Measurements from ENCODE around the gene CPED1. TPM values are rescaled to one million over a fixed set of nuclear protein-coding genes. Genes with fewer than 3 reads are reported as not detected.

CPED1 gene
- total RNA-seq, 3 donors from 2014 or later (not counting 1 experiment from before 2014, with no cell fraction given): 0.50 to 1.3 (median 0.96) TPM

DNA sequence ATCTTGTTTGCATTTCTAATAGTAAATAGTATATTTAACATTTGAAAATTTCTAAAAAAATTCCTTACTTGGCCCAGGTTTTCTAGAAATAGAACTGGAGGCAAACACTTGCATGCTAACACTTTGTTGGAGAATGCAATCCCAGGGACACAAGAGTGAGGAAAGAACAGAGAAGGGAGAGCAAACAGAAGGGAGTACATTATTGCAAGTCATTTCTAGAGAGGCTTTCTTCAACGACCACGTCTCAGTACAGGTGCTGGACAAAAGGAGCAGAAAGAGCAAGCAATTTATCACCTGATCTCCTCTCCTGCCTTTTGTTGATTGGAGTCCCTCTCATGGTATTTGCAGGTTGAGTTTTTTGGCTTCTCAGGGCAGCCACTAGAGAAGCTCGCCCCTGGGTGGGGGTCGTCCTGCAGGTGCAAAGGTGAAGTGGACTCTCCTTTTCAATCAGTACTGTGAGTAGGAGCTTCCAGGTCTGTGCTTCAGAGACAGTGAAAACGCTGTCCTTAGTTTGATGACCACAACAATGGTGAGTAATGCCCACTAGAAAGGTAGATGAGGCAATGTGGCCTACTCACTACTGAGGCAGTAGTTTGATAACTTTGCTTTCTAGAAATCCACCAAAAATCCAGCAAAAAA is 5.2 kb downstream of the CPED1 start:
- no peak for DNase-seq
- intact Hi-C loops (cut with micrococcal nuclease): no loop called here
- Histone ChIP-seq H3K4me3 (ENCODE audit: low read length) (no peak overlapping the region), H3K27me3 (ENCODE audit: control insufficient read depth, insufficient read depth, low read length) (peaks cover 24% of the 10 kb centered on the region), H3K4me1 (ENCODE audit: control insufficient read depth, insufficient read depth, low read length) (peaks cover under 1% of the 10 kb centered on the region), H3K36me3 (ENCODE audit: control insufficient read depth, insufficient read depth, low read length) (no peaks in the 10 kb centered on the region), H3K27ac (ENCODE audit: low read length) (no peak overlapping the region), H3K9me3 (ENCODE audit: control insufficient read depth, insufficient read depth, low read length) (no peaks in the 10 kb centered on the region)
- H3K4me1 Mint-ChIP-seq: peaks cover 8 to 17% of the 10 kb centered on the region in 2 donors
- H3K4me3 Mint-ChIP-seq: no peak overlapping the region
- H3K27ac Mint-ChIP-seq: no peak overlapping the region
- WGBS (ENCODE audit: insufficient coverage): 73% methylated on average over 5 of the region's 5 CpGs
- no peaks in the 10 kb centered on the region for H3K9me3 Mint-ChIP-seq
- H3K27me3 Mint-ChIP-seq (ENCODE audit: low read depth in 2 of 2): peaks cover 32 to 59% of the 10 kb centered on the region in 2 donors
- TF ChIP-seq, protein P1, sequence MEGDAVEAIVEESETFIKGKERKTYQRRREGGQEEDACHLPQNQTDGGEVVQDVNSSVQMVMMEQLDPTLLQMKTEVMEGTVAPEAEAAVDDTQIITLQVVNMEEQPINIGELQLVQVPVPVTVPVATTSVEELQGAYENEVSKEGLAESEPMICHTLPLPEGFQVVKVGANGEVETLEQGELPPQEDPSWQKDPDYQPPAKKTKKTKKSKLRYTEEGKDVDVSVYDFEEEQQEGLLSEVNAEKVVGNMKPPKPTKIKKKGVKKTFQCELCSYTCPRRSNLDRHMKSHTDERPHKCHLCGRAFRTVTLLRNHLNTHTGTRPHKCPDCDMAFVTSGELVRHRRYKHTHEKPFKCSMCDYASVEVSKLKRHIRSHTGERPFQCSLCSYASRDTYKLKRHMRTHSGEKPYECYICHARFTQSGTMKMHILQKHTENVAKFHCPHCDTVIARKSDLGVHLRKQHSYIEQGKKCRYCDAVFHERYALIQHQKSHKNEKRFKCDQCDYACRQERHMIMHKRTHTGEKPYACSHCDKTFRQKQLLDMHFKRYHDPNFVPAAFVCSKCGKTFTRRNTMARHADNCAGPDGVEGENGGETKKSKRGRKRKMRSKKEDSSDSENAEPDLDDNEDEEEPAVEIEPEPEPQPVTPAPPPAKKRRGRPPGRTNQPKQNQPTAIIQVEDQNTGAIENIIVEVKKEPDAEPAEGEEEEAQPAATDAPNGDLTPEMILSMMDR (IDR thresholded peaks at IDR 0.05): no peak
- no peak for ATAC-seq
- no peaks in the 10 kb centered on the region for H3K36me3 Mint-ChIP-seq

GRCh38 chr7:120994512-120995410 is 6.2 kb downstream of the CPED1 start:
- H3K4me1 ChIP-seq (ENCODE audit: control insufficient read depth, insufficient read depth, low read length): no peaks in the 10 kb centered on the region
- H3K27me3 ChIP-seq (ENCODE audit: control insufficient read depth, insufficient read depth, low read length): peaks cover 16% of the 10 kb centered on the region
- H3K4me3 Mint-ChIP-seq: no peak overlapping the region
- no peaks in the 10 kb centered on the region for H3K9me3 ChIP-seq (ENCODE audit: control insufficient read depth, insufficient read depth, low read length)
- DNase-seq (no peak), ATAC-seq (no peak)
- H3K27ac ChIP-seq (ENCODE audit: low read length): no peak overlapping the region
- no peaks in the 10 kb centered on the region for H3K9me3 Mint-ChIP-seq
- no peak overlapping the region for H3K4me3 ChIP-seq (ENCODE audit: low read length)
- no peaks in the 10 kb centered on the region for H3K36me3 Mint-ChIP-seq
- intact Hi-C loops (cut with micrococcal nuclease): no loop called here
- no peak overlapping the region for H3K27ac Mint-ChIP-seq
- peaks cover 22 to 48% of the 10 kb centered on the region in 2 donors for H3K27me3 Mint-ChIP-seq (ENCODE audit: low read depth in 2 of 2)
- H3K4me1 Mint-ChIP-seq: peaks cover 0 to 6% of the 10 kb centered on the region in 2 donors
- H3K36me3 ChIP-seq (ENCODE audit: control insufficient read depth, insufficient read depth, low read length): no peaks in the 10 kb centered on the region
- 60% methylated on average over 5 of the region's 5 CpGs for WGBS (ENCODE audit: insufficient coverage)
- TF ChIP-seq, protein P1 (IDR thresholded peaks at IDR 0.05): no peak

GRCh38 chr7:120995654-120996053 is 7.1 kb downstream of the CPED1 start:
- intact Hi-C loops (cut with micrococcal nuclease): no loop called here
- Mint-ChIP-seq H3K36me3 (no peaks in the 10 kb centered on the region), H3K9me3 (no peaks in the 10 kb centered on the region), H3K27me3 (ENCODE audit: low read depth in 2 of 2) (peaks cover 18 to 44% of the 10 kb centered on the region in 2 donors), H3K4me1 (peaks cover 0 to 5% of the 10 kb centered on the region in 2 donors), H3K4me3 (no peak overlapping the region), H3K27ac (no peak overlapping the region)
- TF ChIP-seq, protein P1 (IDR thresholded peaks at IDR 0.05): no peak
- WGBS (ENCODE audit: insufficient coverage): 10% methylated on average over 2 of the region's 2 CpGs
- DNase-seq (no peak), ATAC-seq (no peak)
- no peak overlapping the region for H3K27ac ChIP-seq (ENCODE audit: low read length)
- H3K4me3 ChIP-seq (ENCODE audit: low read length): no peak overlapping the region
- H3K36me3 ChIP-seq (ENCODE audit: control insufficient read depth, insufficient read depth, low read length): no peaks in the 10 kb centered on the region
- no peaks in the 10 kb centered on the region for H3K9me3 ChIP-seq (ENCODE audit: control insufficient read depth, insufficient read depth, low read length)
- H3K4me1 ChIP-seq (ENCODE audit: control insufficient read depth, insufficient read depth, low read length): no peaks in the 10 kb centered on the region
- peaks cover 9% of the 10 kb centered on the region for H3K27me3 ChIP-seq (ENCODE audit: control insufficient read depth, insufficient read depth, low read length)

Measured in natural killer cell (primary cell).